GM18907 (cell line): ENCODE results near the gene RMDN3.

Experiments used
- ATAC-seq: cut with Tn5 transposase; IDR thresholded peaks from one replicate; pipeline ENCODE4 v1.9.1; 2021; ENCODE audit warnings: mild to moderate bottlenecking, moderate library complexity; ENCODE audit not compliant: unreplicated experiment

Gene RMDN3

GRCh38 chr15:40773496-40773895 is 18.4 kb upstream of the RMDN3 start:
- no peak for ATAC-seq

- no peak for ATAC-seq
These were observed 17.0 kb upstream of the RMDN3 start for GRCh38 chr15:40772014-40772413.

GRCh38 chr15:40771242-40771641 is 16.2 kb upstream of the RMDN3 start:
- no peak for ATAC-seq

GRCh38 chr15:40770147-40770721 is 15.2 kb upstream of the RMDN3 start:
- no peak for ATAC-seq

GRCh38 chr15:40769274-40770146 is 14.5 kb upstream of the RMDN3 start, which contains the start of gene C15orf62:
Gene C15orf62, plus strand, starts transcription at chr15:40769980. Its CDS starts 516 bp downstream, at chr15:40770496.
- peak; percentile 56 for ATAC-seq

GRCh38 chr15:40768521-40769273 is 13.6 kb upstream of the RMDN3 start:
- ATAC-seq, result no peak

- no peak for ATAC-seq
These were observed 12.9 kb upstream of the RMDN3 start for GRCh38 chr15:40767838-40768500.

- no peak for ATAC-seq
These were observed 12.1 kb upstream of the RMDN3 start for GRCh38 chr15:40766906-40767837.

- no peak for ATAC-seq
These were observed 11.3 kb upstream of the RMDN3 start for GRCh38 chr15:40766194-40766815.

GRCh38 chr15:40764629-40765103 is 9.6 kb upstream of the RMDN3 start:
- no peak for ATAC-seq

GRCh38 chr15:40763801-40764628 is 9.0 kb upstream of the RMDN3 start, which contains the start of gene GCHFR:
Gene GCHFR, plus strand, starts transcription at chr15:40764068. Its CDS starts 113 bp downstream, at chr15:40764181.
- peak; percentile 38 for ATAC-seq

GRCh38 chr15:40762919-40763800 is 8.1 kb upstream of the RMDN3 start:
- ATAC-seq, result no peak

- ATAC-seq, result no peak
These were observed 4.9 kb upstream of the RMDN3 start for GRCh38 chr15:40759961-40760360.

GRCh38 chr15:40756938-40757337 is 1.9 kb upstream of the RMDN3 start:
- no peak for ATAC-seq

GRCh38 chr15:40755812-40756208 is 756 bp upstream of the RMDN3 start:
- ATAC-seq, result no peak

- ATAC-seq, result peak; percentile 3
These were observed 526 bp downstream of the RMDN3 start for GRCh38 chr15:40754574-40754882.

- ATAC-seq, result no peak
These were observed 3.3 kb downstream of the RMDN3 start for GRCh38 chr15:40751745-40752144.

GRCh38 chr15:40750885-40751284 is 4.2 kb downstream of the RMDN3 start:
- no peak for ATAC-seq
